PC-3 (cell line): Measurements from ENCODE around the gene NDUFA5. TPM values are rescaled to one million over a fixed set of nuclear protein-coding genes. Genes with fewer than 3 reads are reported as not detected.
A peak's percentile ranks its signal among the peaks of the same experiment; 100 is the strongest.

Experiments used
- ATAC-seq: fragments of 200-7000 bp; cut with Tn5 transposase; 2 replicates; pipeline ENCODE4 v1.9.1; 2020; ENCODE audit warnings: mild to moderate bottlenecking, moderate library complexity
- BruUV-seq: library from RNA; stranded (reverse); fragments of 400-500 nt; replicated peaks from 2 replicates; lab custom pipeline; 2021; lab: Mats Ljungman, UMichigan
- CTCF ChIA-PET: fragments of 300-600 bp; sonication (Branson Sonifier 250); formaldehyde crosslinking; loops from one replicate; lab custom pipeline; 2022; ENCODE audit warnings: antibody characterized with exemption; lab: Charles Lee
- POLR2A ChIA-PET: fragments of 300-600 bp; sonication (Branson Sonifier 250); formaldehyde crosslinking; loops from one replicate; lab custom pipeline; 2022; ENCODE audit warnings: antibody characterized with exemption; ENCODE audit not compliant: unreplicated experiment; lab: Charles Lee
- DNase-seq: peaks from one replicate; pipeline ENCODE4 v3.0.0-alpha.2; 2015
- H2AFZ ChIP-seq: fragments of 300-600 bp; sonication (generic); 2 replicates; pipeline ENCODE4 v1.6.0; 2016; ENCODE audit warnings: antibody characterized with exemption, low read length
- H3F3A ChIP-seq: fragments of 300-600 bp; sonication (generic); one replicate; pipeline ENCODE4 v1.6.0; 2017; ENCODE audit warnings: antibody characterized with exemption, low read length, control low read depth, mild to moderate bottlenecking; ENCODE audit not compliant: unreplicated experiment
- H3K27ac ChIP-seq: fragments of 300-600 bp; sonication (generic); 2 replicates; pipeline ENCODE4 v1.5.1; 2016; ENCODE audit warnings: mild to moderate bottlenecking, low read length
- H3K27me3 ChIP-seq: fragments of 300-600 bp; sonication (generic); 2 replicates; pipeline ENCODE4 v1.6.1; 2016; ENCODE audit warnings: low read length, mixed read lengths
- H3K36me3 ChIP-seq: fragments of 300-600 bp; sonication (generic); 2 replicates; pipeline ENCODE4 v1.6.1; 2016; ENCODE audit warnings: low read depth, mixed run types, low read length, mixed read lengths
- H3K4me1 ChIP-seq: fragments of 300-600 bp; sonication (generic); 2 replicates; pipeline ENCODE4 v1.5.1; 2016; ENCODE audit warnings: low read length; ENCODE audit not compliant: insufficient read depth
- H3K4me2 ChIP-seq: fragments of 300-600 bp; sonication (generic); 2 replicates; pipeline ENCODE4 v1.6.0; 2016; ENCODE audit warnings: low read length
- H3K4me3 ChIP-seq: fragments of 300-600 bp; sonication (generic); 2 replicates; pipeline ENCODE4 v1.5.1; 2016; ENCODE audit warnings: mild to moderate bottlenecking, low read length, mixed read lengths
- H3K79me2 ChIP-seq: fragments of 300-600 bp; sonication (generic); 2 replicates; pipeline ENCODE4 v1.6.1; 2017; ENCODE audit warnings: low read length, mixed read lengths
- H3K9ac ChIP-seq: fragments of 300-600 bp; sonication (generic); 2 replicates; pipeline ENCODE4 v1.6.0; 2016; ENCODE audit warnings: mild to moderate bottlenecking, low read length
- H3K9me2 ChIP-seq: fragments of 300-600 bp; sonication (generic); replicated peaks from 2 replicates; pipeline ENCODE4 v1.6.1; 2016; ENCODE audit warnings: mixed run types, low read length, mixed read lengths
- H3K9me3 ChIP-seq: fragments of 300-600 bp; sonication (generic); 2 replicates; pipeline ENCODE4 v1.6.1; 2016; ENCODE audit warnings: low read length, mixed read lengths
- H4K20me1 ChIP-seq: fragments of 300-600 bp; sonication (generic); 2 replicates; pipeline ENCODE4 v1.6.1; 2016; ENCODE audit warnings: low read length, mixed read lengths
- CTCF ChIP-seq: fragments of 300-600 bp; sonication (generic); conservative IDR thresholded peaks from 2 replicates; pipeline ENCODE4 v1.5.1; 2017; ENCODE audit warnings: antibody characterized with exemption, low read depth, mild to moderate bottlenecking, low read length
- EZH2 ChIP-seq: fragments of 300-600 bp; sonication (generic); IDR thresholded peaks from one replicate; pipeline ENCODE4 v1.6.1; 2017; ENCODE audit warnings: antibody characterized with exemption, mild to moderate bottlenecking, low read length; ENCODE audit not compliant: unreplicated experiment
- EZH2phosphoT487 ChIP-seq: fragments of 300-600 bp; sonication (generic); IDR thresholded peaks from 2 replicates; pipeline ENCODE4 v1.6.1; 2018; ENCODE audit warnings: mild to moderate bottlenecking, antibody characterized with exemption, low read length, borderline replicate concordance
- intact Hi-C: fragments of 100-400 bp; cut with micrococcal nuclease; formaldehyde crosslinking; loops from 2 replicates; pipeline ENCODE4 v1.9.0; 2023
- total RNA-seq: library from RNA; depleted of rRNA; stranded (reverse); fragments of >200 nt; gene quantifications from 2 replicates; pipeline ENCODE4 v1.2.3, GENCODE V29; 2014

NDUFA5 gene
- total RNA-seq, 1 experiment from 2014 or later, result 46.9 TPM

- no peaks in the 10 kb centered on the region for H3K27me3 ChIP-seq
- H3K9me3 ChIP-seq, result no peaks in the 10 kb centered on the region
- no peak overlapping the region for H3K4me3 ChIP-seq
- no peaks in the 10 kb centered on the region for H3K4me1 ChIP-seq
- no peak overlapping the region for H2AFZ ChIP-seq
- CTCF ChIA-PET, result no interaction called here
- no peaks in the 10 kb centered on the region for H3F3A ChIP-seq
- H3K9ac ChIP-seq, result no peak overlapping the region
- peak; percentile 29; the same call in 1 of the 2 replicates for ATAC-seq
- no peak overlapping the region for H3K27ac ChIP-seq
- H3K36me3 ChIP-seq, result no peaks in the 10 kb centered on the region
- H3K79me2 ChIP-seq, result no peaks in the 10 kb centered on the region
- POLR2A ChIA-PET, result no interaction called here
- intact Hi-C loops, result no loop called here
- TF ChIP-seq EZH2phosphoT487 (no peak), EZH2 (no peak), CTCF (no peak)
- no peaks in the 10 kb centered on the region for H3K9me2 ChIP-seq
- DNase-seq, result peak; percentile 8
- no peaks in the 10 kb centered on the region for H4K20me1 ChIP-seq
- H3K4me2 ChIP-seq, result no peak overlapping the region
- BruUV-seq, result no TSS peak
These were observed 42.1 kb upstream of the NDUFA5 start for GRCh38 chr7:123599766-123600165.

GRCh38 chr7:123598657-123599056 lies 41.0 kb upstream of the NDUFA5 start:
- Histone ChIP-seq H3K4me1 (no peaks in the 10 kb centered on the region), H3K9me2 (no peaks in the 10 kb centered on the region), H3K36me3 (no peaks in the 10 kb centered on the region), H3K4me2 (no peak overlapping the region), H3F3A (no peaks in the 10 kb centered on the region), H3K79me2 (no peaks in the 10 kb centered on the region), H3K9ac (no peak overlapping the region), H3K9me3 (no peaks in the 10 kb centered on the region), H3K4me3 (no peak overlapping the region), H2AFZ (no peak overlapping the region), H3K27me3 (no peaks in the 10 kb centered on the region), H3K27ac (no peak overlapping the region), H4K20me1 (no peaks in the 10 kb centered on the region)
- intact Hi-C loops, result no loop called here
- ATAC-seq (no peak), DNase-seq (no peak)
- no TSS peak for BruUV-seq
- TF ChIP-seq EZH2phosphoT487, result no peak
- TF ChIP-seq EZH2, result no peak
- CTCF ChIA-PET, result no interaction called here
- POLR2A ChIA-PET, result no interaction called here

- Histone ChIP-seq H4K20me1 (no peaks in the 10 kb centered on the region), H3K27ac (no peak overlapping the region), H3K36me3 (no peaks in the 10 kb centered on the region), H3K4me2 (no peak overlapping the region), H3K9me2 (no peaks in the 10 kb centered on the region), H3K4me3 (no peak overlapping the region), H3K9me3 (no peaks in the 10 kb centered on the region), H3K79me2 (no peaks in the 10 kb centered on the region), H3F3A (no peaks in the 10 kb centered on the region), H3K27me3 (no peaks in the 10 kb centered on the region), H3K9ac (no peak overlapping the region), H2AFZ (no peak overlapping the region), H3K4me1 (no peaks in the 10 kb centered on the region)
- POLR2A ChIA-PET, result no interaction called here
- intact Hi-C loops, result no loop called here
- TF ChIP-seq CTCF, result no peak
- no peak for TF ChIP-seq EZH2
- TF ChIP-seq EZH2phosphoT487, result no peak
- CTCF ChIA-PET, result no interaction called here
- no peak for DNase-seq
- no peak for ATAC-seq
- no TSS peak for BruUV-seq
These were observed 37.2 kb upstream of the NDUFA5 start for GRCh38 chr7:123594813-123595241.
